ENCODE results near the gene PNPT1.

DNA sequence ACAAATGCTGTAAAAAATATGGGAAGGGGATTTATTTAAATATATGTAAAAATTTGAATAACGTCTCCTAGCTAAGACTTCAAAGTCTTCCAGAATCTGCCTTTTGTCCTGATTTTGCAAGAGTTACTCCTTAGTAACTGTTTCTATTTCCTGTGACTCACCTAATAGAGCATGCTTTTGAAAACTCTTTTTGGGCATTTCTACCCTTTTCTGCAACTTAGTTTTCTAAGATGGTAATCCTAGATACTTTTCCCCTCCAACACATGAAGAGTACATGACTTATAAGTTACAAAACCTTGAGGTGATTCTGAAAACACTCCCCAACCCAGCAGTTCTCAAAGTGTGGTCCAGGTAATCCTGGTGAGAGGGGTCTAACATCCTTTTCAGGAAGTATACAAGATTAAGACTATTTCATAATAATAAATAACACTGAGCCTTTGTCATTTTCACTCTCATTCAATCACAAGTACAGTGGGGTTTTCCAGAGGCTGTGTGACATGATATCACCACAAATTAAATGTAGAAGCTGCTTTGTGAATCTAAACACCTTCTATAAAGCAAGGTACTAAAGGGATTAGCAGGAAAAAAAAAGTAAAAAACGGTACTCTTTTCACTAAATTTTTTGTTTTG is 108.1 kb downstream of the PNPT1 start:
- TF ChIP-seq BACH2 (CRISPR knock-in tag; IDR thresholded peaks at IDR 0.05; ENCODE audit: borderline replicate concordance) = no peak
- no peak for TF ChIP-seq ZFP3 (CRISPR knock-in tag; IDR thresholded peaks at IDR 0.05)
- TF ChIP-seq, protein P1, sequence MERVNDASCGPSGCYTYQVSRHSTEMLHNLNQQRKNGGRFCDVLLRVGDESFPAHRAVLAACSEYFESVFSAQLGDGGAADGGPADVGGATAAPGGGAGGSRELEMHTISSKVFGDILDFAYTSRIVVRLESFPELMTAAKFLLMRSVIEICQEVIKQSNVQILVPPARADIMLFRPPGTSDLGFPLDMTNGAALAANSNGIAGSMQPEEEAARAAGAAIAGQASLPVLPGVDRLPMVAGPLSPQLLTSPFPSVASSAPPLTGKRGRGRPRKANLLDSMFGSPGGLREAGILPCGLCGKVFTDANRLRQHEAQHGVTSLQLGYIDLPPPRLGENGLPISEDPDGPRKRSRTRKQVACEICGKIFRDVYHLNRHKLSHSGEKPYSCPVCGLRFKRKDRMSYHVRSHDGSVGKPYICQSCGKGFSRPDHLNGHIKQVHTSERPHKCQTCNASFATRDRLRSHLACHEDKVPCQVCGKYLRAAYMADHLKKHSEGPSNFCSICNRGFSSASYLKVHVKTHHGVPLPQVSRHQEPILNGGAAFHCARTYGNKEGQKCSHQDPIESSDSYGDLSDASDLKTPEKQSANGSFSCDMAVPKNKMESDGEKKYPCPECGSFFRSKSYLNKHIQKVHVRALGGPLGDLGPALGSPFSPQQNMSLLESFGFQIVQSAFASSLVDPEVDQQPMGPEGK (CRISPR knock-in tag; IDR thresholded peaks at IDR 0.05; ENCODE audit: borderline replicate concordance) = no peak
- no peak for TF ChIP-seq ARNTL (CRISPR knock-in tag; IDR thresholded peaks at IDR 0.05; ENCODE audit: borderline replicate concordance, low read depth)
- TF ChIP-seq SNAI2 (CRISPR knock-in tag; IDR thresholded peaks at IDR 0.05) = no peak
- no peak for TF ChIP-seq RARB (CRISPR knock-in tag; IDR thresholded peaks at IDR 0.05)
- no peak for TF ChIP-seq ZC3H10 (CRISPR knock-in tag; IDR thresholded peaks at IDR 0.05)
